COR-L47 (cell line): ENCODE data around the gene TBCE.
A peak's percentile ranks its signal among the peaks of the same experiment; 100 is the strongest.

ENCODE experiments used
- DNase-seq: peaks from one replicate; lab custom pipeline; 2025; lab: John Stamatoyannopoulos, UW

TBCE gene

DNA sequence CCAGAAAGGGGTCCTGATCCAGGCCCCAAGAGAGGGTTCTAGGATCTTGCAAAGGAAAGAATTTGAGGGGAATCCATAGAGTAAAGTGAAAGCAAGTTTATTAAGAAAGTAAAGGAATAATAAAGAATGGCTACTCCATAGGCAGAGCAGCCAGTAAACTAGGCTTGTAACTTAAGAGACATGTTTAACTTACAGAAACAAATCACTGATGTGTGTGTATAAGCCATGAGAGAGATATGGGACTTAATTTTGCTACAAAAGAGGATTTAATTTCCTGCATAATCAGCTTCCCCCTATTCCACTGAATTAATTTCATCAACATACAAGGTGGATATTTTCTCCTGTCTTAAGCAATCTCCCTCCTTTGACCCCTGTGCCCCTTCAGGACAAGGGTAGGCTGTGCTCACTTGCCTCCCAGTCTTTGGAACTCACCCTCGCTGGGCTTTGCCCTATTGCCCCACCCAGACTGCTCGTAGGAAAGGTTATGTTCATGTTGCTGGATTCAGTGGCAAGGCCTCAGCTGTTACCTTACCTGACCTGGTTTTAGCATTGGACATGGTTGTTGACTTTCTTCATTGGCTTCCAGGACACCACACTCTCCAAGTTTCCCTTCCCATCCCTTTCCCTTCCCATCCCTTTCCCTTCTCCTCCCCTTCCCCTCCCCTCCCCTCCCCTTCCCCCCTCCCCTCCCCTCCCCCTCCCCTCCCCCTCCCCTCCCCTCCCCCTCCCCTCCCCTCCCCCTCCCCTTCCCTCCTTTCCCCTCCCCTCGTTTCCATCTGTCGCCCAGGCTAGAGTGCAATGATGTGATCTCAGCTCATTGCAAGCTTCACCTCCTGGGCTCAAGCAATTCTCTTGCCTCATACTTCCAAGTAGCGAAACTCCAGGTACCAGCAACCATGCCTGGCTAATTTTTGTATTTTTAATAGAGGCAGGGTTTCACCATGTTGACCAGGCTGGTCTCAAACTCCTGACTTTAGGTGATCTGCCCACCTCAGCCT is 44.6 kb downstream of the TBCE start:
- no peak for DNase-seq

DNA sequence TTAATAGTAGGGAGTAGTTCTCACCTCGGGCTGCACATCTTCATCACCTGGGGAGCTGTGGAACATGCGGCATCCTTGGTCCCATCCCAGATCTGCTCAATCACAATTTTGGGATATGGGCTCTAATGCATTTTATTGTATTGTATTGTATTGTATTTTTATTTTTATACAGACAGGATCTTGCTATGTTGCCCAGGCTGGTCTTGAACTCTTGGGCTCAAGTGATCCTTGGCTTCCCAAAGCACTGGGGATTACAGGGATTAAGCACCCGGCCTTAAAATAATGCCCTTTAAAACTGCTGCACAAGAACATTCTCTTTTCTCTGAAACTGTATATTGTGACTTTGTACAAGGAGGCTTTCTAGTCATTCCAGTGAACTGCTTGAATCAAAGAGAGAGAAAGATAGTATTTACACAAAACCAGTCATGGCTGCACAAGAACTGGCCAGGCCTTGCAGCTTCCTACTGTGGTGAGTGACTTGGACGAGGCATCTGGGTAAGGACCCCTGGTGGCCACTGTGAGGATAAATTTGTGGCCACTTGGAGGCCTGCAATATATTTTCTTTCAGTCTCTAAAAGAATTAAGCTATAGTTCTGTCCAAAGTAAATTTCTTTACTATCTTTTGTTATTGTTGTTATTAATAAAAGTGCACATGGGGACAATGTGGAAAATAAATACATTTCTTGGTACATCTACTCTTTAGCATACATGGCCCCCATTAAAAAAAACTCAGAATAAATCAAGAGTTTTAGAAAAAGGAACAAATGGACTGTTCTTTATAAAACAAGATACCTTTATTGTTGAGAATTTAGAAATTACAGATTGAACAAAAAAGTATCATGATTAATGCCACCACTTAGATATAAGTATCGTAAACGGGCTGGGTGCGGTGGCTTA is 48.0 kb downstream of the TBCE start:
- DNase-seq, result peak; percentile 67

DNA sequence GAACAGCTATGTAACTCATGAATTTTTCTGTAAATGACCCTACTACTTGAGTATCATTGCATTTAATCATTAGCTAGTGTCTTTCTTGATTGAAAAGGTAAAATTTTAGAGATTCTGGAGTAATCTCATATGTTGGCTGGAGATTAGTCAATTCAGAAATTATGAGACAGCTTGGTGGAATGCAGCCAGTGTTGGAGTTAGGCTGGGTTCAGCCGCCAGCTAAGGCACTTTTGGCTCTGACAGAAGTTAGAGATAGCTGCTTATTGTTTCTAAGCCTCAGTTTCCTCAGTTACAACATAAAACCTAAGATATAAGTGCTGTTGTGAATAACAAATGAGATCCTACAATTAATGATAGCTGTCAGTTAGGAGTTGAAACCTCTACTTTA is 49.4 kb downstream of the TBCE start:
- no peak for DNase-seq

DNA sequence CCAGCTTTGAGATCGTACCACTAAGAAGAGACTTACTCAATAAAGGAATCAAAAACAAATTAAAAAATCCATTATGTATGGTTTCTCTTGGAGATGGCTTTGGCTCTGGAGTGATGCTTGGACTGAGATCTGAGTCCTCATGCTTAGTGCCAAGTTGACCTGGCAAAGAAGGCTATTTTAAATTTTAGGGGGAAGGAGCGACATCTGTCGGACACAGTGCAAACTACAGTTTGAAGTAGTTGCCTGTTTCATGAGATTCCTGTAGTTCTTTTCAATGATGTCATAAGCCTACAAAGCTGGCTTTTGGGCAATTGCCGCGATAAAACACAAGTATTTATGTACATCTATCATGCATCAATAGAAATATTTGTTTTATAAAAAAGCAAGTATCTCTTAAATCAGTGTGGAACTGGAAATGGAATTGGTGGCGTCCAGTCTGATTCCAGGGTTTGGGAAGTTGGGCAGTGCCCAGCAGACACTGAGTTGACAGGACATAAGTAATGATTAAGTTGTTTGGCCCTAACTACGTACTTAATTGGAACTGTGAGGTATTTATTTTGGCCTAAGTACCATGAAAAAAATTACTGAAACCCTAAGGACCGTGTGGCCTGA is 50.0 kb downstream of the TBCE start:
- DNase-seq, result peak; percentile 15

DNA sequence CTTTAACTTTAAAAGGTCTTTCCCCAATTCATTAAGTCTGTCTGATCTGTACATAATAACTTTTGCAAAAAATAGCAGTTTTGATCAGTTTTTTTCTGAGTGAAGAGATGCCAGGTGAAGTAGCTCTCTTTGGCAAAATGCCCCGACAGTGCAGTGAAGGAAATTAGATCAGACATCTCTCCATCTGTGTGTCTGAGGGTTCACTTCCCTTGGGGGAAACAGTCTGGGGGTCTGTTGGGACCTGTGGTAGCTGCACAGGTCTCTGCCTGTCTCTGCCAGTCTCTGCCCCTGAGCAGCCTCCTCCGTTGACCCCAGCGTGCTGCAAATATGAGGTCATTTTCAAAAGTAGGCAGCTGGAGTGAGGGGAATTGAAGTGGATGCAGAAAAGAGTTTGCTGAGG is 54.5 kb downstream of the TBCE start:
- DNase-seq, result no peak

DNA sequence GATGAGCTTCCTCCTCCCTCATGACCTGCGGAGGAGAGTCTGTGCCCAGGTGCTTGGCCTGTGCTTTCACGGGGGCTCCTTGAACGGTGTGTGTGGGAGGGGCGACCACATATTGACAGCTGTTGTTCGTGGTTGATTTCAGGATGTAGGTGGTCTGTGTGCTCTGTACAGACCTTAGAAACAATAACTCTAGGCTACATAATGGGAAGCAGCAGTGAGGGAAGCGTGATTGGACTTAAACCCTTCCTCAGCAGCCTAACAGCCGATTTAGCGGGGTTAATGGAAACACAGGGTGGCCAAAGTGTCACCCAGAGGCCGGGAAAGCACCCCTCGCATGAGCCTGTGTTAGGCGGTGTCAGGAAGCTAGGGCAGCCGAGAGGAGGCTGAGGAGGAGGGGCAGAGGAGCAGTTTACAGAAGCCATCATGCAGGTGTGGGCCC is 56.0 kb downstream of the TBCE start:
- no peak for DNase-seq

DNA sequence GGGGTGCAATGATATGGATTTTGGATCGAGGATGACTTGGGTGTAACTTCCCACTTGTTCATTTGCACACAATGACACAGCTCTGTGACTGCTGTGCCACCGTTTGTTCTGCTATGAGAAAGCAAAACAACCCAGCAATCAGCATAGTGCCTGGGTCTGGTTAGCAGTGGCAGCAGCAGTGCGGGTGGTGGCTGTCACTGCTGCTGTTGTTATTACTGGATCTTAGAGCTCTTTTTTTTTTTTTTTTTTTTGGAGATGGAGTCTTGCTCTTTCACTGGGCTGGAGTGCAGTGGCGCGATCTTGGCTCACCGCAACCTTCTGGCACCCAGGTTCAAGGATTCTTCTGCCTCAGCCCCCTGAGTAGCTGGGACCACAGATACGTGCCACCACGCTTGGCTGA is 56.9 kb downstream of the TBCE start:
- DNase-seq, result no peak

DNA sequence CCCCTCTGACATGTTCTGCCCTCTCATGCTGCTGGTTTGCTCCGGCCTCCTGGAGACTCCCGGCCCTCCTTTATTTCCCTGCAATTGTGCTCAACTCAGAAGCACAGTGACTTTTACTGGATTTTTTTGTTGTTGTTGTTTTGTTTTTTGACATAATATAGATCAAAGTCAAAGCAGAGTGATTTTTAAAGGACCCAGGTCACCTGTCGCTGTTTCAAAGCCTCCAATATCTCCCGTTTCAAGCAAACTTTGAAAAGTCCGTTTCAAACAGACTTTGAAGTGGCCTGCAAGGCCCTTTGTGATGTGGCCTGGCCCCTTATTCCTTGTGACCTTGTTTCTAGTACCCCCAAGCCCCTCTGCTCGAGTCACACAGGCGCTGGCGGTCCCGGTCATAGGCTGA is 58.1 kb downstream of the TBCE start:
- no peak for DNase-seq

DNA sequence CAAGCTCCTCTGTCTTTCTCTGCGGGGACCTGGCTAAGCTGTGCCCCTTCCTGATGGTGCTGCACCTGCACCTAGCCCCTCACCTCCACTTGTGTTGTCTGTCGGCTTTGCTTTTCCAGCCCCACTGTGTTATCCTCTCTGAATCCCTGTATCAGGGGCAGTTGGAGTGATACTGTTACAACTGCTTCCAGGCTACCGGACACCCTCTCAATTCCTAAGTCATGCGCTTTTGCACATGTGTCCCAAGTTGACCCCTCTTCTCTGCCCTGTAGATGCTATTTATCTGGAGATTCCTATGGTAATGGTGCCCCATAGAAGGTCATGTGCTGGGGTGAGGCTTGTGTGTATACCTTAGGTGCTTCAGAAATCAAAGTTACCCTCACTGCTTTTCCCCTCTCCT is 58.9 kb downstream of the TBCE start:
- no peak for DNase-seq

DNA sequence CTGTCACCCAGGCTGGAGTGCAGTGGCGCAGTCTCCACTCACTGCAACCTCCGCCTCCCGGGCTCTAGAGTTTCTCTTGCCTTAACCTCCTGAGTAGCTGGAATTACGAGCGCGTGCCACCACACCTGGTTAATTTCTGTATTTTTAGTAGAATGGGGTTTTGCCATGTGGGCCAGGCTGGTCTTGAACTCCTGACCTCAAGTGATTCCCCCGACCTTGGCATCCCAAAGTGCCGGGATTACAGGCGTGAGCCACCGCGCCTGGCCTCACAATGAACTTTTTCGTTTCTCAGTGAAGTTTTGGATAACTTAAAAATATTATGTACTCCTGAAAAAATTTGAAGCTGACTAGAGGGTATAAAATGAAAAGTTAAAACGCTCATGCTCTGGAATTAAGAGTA is 59.5 kb downstream of the TBCE start:
- no peak for DNase-seq

DNA sequence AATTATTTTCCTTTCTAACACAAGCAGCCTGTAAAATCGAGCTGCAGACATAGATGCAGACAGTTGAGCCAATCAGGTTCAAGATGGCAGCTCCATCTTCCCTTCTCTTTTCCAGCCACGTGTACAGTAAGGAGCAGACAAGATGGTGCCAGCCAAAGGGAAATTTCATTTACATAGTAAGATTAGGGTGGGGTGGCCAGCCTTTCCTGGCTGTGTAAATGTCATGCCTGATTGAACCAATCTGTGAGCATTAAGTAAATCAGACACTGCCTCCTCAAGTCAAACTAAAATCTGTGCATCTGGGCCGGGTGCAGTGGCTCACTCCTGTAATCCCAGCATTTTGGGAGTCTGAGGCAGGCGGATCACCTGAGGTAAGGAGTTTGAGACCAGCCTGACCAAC is 60.2 kb downstream of the TBCE start:
- no peak for DNase-seq

DNA sequence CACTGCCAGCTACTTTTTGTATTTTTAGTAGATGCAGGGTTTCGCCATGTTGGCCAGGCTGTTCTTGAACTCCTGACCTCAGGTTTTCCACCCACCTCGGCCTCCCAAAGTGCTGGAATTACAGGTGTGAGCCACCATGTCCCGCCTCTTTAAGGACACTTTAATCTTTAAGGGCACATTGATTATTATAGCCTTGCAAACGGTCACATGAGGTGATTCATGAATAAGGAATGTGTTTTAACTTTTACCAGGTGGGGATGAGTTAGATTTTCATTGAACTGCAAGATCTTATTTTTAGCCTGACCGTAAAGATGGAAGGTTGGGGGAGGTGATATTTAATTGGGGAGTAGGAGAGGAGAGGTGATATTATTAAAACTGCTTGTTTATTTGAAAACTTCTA is 61.9 kb downstream of the TBCE start:
- no peak for DNase-seq

DNA sequence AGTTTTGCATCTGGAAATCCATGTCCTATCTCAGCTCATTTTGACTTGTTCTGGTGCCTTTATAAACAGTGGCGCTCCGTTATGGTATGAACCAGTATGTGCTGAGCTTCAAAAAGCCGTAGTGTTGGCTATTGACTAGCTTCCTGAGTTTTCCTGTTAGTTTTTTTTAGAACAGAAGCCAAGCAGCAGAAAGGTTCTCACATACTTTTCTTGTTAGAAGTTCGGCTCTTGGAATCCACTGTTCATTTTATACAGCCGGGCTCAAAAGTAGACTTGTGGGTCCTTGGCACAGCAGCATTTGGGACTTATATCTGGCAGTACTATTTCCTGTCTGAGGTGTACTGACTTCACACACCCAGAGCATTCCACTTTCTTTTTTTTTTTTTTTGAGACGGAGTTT is 63.8 kb downstream of the TBCE start:
- no peak for DNase-seq

DNA sequence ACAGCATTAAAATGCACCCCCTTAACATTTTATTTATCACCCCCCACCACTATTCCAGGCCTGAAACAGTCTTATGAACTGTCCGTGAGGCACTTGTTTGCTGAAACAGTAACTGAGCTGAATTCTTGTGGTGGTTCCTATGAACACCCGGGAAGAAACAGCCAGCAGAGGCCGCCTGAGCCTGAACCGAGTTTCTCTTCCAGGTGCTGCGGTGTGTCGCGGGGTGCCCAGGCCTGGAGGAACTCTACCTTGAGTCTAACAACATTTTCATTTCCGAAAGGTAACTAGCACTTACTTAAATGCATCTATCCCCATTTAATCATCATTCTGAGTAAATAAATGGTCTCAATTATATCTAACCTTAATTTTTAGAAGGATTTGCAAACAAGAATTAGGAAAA is 66.8 kb downstream of the TBCE start:
- no peak for DNase-seq

DNA sequence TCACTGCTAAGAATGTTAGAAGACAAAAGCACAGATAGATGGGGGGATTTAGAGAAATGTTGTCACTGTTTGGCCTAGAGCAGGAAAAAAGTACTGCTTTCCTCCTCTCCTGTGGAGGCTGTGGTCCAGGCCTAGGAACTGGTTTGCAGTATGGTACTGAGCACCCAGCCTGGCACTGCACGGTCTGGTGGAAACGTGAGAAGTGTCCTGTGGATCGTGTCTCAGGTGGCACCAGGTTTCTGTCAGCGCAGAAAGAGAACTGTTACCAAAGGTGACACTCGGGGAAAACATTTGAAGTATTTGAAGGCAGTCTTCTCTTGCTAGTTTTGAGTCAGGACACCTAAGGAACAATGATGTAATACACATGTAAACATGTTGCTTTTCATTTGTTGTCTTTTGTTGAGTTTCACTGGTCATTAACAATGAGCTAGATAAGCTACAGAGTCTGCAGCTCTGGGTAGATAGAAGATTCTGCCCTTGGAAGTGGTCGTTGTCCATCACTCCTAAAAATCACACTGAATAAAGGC is 74.0 kb downstream of the TBCE start:
- no peak for DNase-seq

DNA sequence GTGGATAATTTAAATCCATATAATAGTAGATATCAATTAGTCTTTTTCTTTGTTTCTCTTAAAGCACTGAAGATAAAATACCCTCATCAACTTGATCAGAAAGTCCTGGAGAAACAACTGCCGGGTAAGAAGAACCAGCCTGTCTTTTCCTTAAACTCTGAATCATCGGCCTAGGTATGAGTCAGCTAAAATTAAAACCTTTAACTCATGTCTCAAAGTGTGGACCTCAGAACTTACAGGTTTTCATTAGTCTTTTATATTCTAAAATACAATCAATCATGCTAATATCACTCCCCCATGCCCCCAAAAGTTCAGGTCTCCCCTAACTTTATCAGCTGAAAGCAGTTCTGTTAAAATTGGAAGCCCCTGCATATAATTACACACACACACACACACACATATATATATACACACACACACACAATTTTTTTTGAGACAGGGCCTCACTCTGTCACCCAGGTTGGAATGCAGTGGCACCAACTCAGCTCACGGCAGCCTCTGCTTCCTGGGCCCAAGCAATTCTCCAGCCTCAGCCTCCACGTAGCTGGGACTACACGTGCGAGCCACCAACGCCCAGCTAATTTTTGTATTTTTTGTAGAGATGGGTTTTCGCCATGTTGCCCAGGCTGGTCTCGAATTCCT is 75.7 kb downstream of the TBCE start:
- DNase-seq, result no peak

DNA sequence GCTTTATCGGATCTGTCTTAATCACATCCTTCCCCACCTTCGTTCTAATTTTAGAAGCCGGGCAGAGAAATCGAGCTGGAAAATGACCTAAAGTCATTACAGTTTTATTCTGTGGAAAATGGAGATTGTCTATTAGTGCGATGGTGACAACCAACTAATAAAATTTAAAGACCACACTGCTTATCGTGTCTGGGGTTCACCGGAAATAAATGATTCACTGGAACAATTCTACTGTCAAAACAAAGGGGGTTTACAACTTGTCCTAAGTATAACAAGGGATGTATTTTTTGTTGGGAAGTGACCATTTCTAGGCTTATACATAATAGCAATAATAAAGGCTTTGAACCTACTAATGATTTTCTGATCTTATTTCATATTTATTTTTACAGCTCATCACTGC is 81.4 kb downstream of the TBCE start:
- DNase-seq, result no peak

DNA sequence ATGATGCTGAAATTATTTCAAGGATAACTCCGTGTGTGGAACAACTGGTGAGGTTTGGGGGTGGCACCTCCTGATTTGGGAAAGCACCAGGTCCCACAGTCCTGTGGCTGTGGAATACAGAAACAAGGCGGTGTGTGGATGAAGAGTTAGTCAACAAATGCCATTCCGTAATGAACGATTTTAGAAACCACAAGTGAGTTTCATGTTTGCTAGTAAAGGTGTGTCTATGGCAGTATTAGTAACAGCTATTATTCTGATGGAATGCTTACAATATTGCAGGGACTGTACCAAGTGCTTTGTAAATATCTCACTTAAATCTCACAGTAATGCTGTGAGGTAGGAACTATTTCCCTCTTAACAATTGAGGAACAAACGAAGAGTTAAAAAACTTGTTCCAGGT is 83.2 kb downstream of the TBCE start:
- no peak for DNase-seq

DNA sequence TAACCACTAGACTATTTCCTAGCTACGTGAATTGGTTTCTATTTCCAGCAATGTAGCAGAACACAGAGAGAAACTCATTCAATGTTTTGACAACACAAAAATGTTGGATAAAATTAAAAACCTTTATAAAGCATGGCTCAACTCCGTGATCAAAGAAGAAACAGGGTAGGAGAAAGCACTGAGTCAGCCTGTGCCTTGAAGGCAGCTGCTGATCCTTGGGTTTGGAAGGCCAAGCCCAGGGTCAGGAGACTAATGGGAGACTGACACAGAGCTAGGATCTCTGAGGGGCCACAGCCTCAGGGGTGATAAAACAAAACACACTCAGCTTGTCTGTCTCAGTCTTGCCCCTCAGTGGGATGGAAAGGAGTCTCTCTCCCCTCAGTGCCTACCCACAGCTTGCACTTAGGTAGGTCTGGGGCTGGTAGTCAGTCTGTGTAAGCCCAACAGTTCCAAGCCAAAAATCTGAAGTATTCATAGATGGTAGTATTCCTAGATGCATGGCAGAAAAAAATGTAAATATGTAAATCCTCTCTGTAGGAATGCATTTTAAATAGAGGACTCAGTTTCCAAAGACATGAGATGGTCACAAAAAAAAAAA is 83.8 kb downstream of the TBCE start:
- no peak for DNase-seq

DNA sequence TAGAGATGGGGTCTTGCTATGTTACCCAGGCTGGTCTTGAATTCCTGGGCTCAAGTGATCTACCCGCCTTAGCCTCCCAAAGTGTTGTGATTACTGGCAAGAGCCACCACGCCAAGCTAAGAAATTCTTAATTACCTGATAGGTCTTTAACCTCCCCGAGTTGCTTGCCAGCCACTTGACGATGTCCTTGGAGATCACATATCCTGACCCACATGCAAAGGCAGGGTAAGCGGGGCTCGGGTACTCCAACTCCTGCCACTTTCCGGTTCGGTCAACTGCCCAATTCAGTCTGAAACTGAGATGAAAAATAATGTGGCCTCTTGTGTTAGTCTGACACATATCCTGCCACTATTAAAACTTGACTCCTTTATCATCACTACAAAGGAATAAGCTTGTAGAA is 86.8 kb downstream of the TBCE start:
- no peak for DNase-seq

DNA sequence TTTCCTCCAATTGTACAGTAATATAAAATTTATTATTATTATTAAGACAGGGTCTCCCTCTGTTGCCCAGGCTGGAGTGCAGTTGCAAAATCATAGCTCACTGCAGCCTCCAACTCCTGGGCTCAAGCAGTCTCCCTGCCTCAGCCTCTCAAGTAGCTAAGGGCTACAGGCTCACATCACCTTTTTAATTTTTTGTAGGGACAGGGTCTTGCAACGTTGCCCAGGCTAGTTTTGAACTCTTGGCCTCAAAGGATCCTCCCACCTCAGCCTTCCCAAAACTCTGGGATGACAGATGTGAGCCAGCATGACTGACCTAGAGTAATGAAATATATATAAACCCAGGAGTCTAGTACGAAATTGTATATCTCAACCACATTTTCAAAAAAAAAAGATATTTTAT is 87.9 kb downstream of the TBCE start:
- DNase-seq, result no peak
